K562 (cell line): ENCODE measurements around the gene AGPAT3. TPM values are rescaled to one million over a fixed set of nuclear protein-coding genes. Genes with fewer than 3 reads are reported as not detected.
A peak's percentile ranks its signal among the peaks of the same experiment; 100 is the strongest.

ENCODE experiments used
- CTCFL ChIP-seq: IDR thresholded peaks from 2 replicates; pipeline ENCODE4 v1.6.1; 2011; ENCODE audit warnings: borderline replicate concordance, low read depth, mild to moderate bottlenecking, moderate library complexity, low read length; ENCODE audit not compliant: insufficient read depth, poor library complexity, severe bottlenecking
- HDAC8 ChIP-seq: fragments of 450-650 bp; IDR thresholded peaks from 2 replicates; pipeline ENCODE4 v1.6.1; 2016; ENCODE audit warnings: mild to moderate bottlenecking, missing genetic modification characterization, moderate library complexity, missing compliant biosample characterization
- KLF1 ChIP-seq: fragments of 450-650 bp; IDR thresholded peaks from 2 replicates; pipeline ENCODE4 v1.6.1; 2016; ENCODE audit warnings: missing genetic modification characterization, missing compliant biosample characterization
- NCOA1 ChIP-seq: fragments of 450-650 bp; IDR thresholded peaks from 2 replicates; pipeline ENCODE4 v1.6.1; 2016; ENCODE audit warnings: low read depth
- NFXL1 ChIP-seq: fragments of 450-650 bp; formaldehyde crosslinking; IDR thresholded peaks from 2 replicates; pipeline ENCODE4 v1.4.0; 2021; ENCODE audit warnings: mild to moderate bottlenecking
- NKRF ChIP-seq: fragments of 450-650 bp; IDR thresholded peaks from 2 replicates; pipeline ENCODE4 v1.6.1; 2016; ENCODE audit warnings: borderline replicate concordance
- POLR2H ChIP-seq: IDR thresholded peaks from 2 replicates; pipeline ENCODE4 v1.6.1; 2016; ENCODE audit warnings: missing genetic modification characterization, low read depth, mild to moderate bottlenecking, control low read depth, missing compliant biosample characterization, moderate library complexity
- STAT6 ChIP-seq: sonication (generic); formaldehyde crosslinking; IDR thresholded peaks from 2 replicates; pipeline ENCODE4 v1.8.1; 2023; ENCODE audit warnings: mild to moderate bottlenecking, missing genetic modification reagents
- TRIM25 ChIP-seq: fragments of 450-650 bp; IDR thresholded peaks from 2 replicates; pipeline ENCODE4 v1.7.0; 2016; ENCODE audit warnings: borderline replicate concordance
- U2AF1 ChIP-seq: fragments of 200-400 bp; formaldehyde crosslinking; optimal IDR thresholded peaks from 2 replicates; pipeline ENCODE3; 2017; ENCODE audit warnings: mild to moderate bottlenecking, low read depth, low read length, moderate library complexity
- polyA plus RNA-seq, 8 experiments: library from polyadenylated mRNA; depleted of rRNA in 4 of 8; stranded (reverse) in 5 of 8; unstranded in 3 of 8; fragments of >200 nt; fragmentation: Nextera tagmentation in 2 of 8; fragmentation: Illumina TruSeq in 1 of 8; extraction: Ambion mirVana in 2 of 8; extraction: Trizol in 1 of 8; gene quantifications; 2 replicates each; pipeline versions ENCODE4 v1.2.1 to v1.2.3, GENCODE V29; 2011 to 2014; ENCODE audit warnings: inconsistent platforms in 1 of 8, missing spikeins in 1 of 8
- total RNA-seq, 7 experiments: library from RNA; depleted of rRNA in 6 of 7; stranded (reverse); fragments of >200 nt in 6 of 7; fragmentation: Illumina TruSeq in 2 of 7; extraction: Trizol in 2 of 7; gene quantifications; 2 replicates each; pipeline versions ENCODE4 v1.2.1 to v1.2.3, GENCODE V29; 2011 to 2021; ENCODE audit warnings: low replicate concordance in 1 of 7

AGPAT3 gene
- total and polyA plus RNA-seq, 9 of the 15 experiments (the other 6 are each of a cell fraction or from before 2014, with no cell fraction given): 1.5 to 88.4 (median 35.7) TPM

GRCh38 chr21:43937051-43937832 is 72.2 kb downstream of the AGPAT3 start (continued):
- no peak for TF ChIP-seq TRIM25
- TF ChIP-seq NCOA1: 0 out of 2 replicates have a peak, but pooled peaks have one; percentile 28
- TF ChIP-seq NKRF: no peak
- TF ChIP-seq HDAC8 (tag): no peak
- TF ChIP-seq KLF1 (tag): no peak
- no peak for TF ChIP-seq U2AF1
- no peak for TF ChIP-seq POLR2H (tag)
- TF ChIP-seq CTCFL: no peak
- TF ChIP-seq NFXL1 (CRISPR knock-in tag): no peak
- TF ChIP-seq STAT6 (CRISPR knock-in tag): no peak
